22Rv1 (cell line): Measurements from ENCODE around the gene PDSS1.

Source experiments
- ZFX ChIP-seq: fragments of 450-650 bp; IDR thresholded peaks from 2 replicates; pipeline ENCODE4 v1.6.1; 2017; ENCODE audit warnings: antibody characterized with exemption, borderline replicate concordance
- TF ChIP-seq, protein P1 (sequence below): fragments of 450-650 bp; IDR thresholded peaks from 2 replicates; pipeline ENCODE4 v1.5.1; 2017; ENCODE audit warnings: mild to moderate bottlenecking

DNA sequence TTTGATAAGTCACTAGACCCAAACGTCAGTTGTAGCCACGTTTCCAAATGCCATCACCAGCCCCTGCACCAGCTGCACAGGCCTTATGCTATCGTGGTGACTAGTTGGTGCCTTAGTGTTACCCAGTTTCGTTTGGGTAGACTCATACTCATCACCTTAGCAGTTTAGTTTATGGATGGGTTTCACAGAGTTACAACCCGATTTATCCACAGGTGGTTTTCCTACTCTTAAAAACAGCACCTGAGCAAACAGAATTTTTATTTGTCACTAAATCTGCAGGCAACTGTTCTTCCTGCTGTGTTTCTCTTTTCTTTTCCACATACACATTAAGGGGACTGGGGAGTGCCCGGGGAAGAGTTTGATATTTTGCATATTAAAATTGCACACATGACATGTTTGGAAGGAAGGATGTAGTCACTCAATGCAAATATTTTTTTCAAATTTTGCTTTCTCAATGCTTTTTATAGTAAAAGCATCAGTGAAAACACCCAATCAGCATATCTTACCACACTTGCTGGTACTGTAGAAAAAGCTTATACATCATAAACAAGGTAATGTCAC, 41.6 kb downstream of the PDSS1 start:
- TF ChIP-seq, protein P1, sequence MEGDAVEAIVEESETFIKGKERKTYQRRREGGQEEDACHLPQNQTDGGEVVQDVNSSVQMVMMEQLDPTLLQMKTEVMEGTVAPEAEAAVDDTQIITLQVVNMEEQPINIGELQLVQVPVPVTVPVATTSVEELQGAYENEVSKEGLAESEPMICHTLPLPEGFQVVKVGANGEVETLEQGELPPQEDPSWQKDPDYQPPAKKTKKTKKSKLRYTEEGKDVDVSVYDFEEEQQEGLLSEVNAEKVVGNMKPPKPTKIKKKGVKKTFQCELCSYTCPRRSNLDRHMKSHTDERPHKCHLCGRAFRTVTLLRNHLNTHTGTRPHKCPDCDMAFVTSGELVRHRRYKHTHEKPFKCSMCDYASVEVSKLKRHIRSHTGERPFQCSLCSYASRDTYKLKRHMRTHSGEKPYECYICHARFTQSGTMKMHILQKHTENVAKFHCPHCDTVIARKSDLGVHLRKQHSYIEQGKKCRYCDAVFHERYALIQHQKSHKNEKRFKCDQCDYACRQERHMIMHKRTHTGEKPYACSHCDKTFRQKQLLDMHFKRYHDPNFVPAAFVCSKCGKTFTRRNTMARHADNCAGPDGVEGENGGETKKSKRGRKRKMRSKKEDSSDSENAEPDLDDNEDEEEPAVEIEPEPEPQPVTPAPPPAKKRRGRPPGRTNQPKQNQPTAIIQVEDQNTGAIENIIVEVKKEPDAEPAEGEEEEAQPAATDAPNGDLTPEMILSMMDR = no peak
- TF ChIP-seq ZFX = no peak
